Fibroblast of lung (primary cell): ENCODE results near the gene PRDM16. TPM values are rescaled to one million over a fixed set of nuclear protein-coding genes. Genes with fewer than 3 reads are reported as not detected.

Experiments
- DNase-seq, 2 donors: peaks; one replicate each; pipeline versions ENCODE4 v3.0.0 to v3.0.0-alpha.2; 2010; ENCODE audit warnings: low read depth in 2 of 2
- H2AFZ ChIP-seq: 2 replicates; pipeline ENCODE4 v1.5.1; 2012; ENCODE audit warnings: low read length, control low read depth, inconsistent platforms
- H3K27ac ChIP-seq: 2 replicates; pipeline ENCODE4 v1.5.1; 2011; ENCODE audit warnings: low read length, control low read depth; ENCODE audit not compliant: insufficient read depth
- H3K27me3 ChIP-seq: 2 replicates; pipeline ENCODE4 v1.5.1; 2011; ENCODE audit warnings: mild to moderate bottlenecking, low read length; ENCODE audit not compliant: control insufficient read depth, insufficient read depth
- H3K36me3 ChIP-seq: 2 replicates; pipeline ENCODE4 v1.5.1; 2011; ENCODE audit warnings: low read length; ENCODE audit not compliant: control insufficient read depth, insufficient read depth
- H3K4me1 ChIP-seq: 2 replicates; pipeline ENCODE4 v1.5.1; 2011; ENCODE audit warnings: low read length; ENCODE audit not compliant: control insufficient read depth, insufficient read depth; ENCODE audit errors: extremely low read depth
- H3K4me2 ChIP-seq: 2 replicates; pipeline ENCODE4 v1.5.1; 2011; ENCODE audit warnings: low read length, control low read depth; ENCODE audit not compliant: insufficient read depth; ENCODE audit errors: extremely low read depth
- H3K4me3 ChIP-seq, 4 experiments: fragments of 200-600 bp in 1 of 4; sonication (generic) in 1 of 4; replicated peaks in 1 of 4; 2 replicates each; pipeline ENCODE4 v1.5.1; 2011 to 2016; ENCODE audit warnings: low read length in 4 of 4, low read depth in 3 of 4, mild to moderate bottlenecking in 3 of 4, control low read depth in 2 of 4, inconsistent platforms in 1 of 4, mixed read lengths in 1 of 4; ENCODE audit not compliant: insufficient read depth in 1 of 4; ENCODE audit errors: control extremely low read depth in 1 of 4
- H3K79me2 ChIP-seq: 2 replicates; pipeline ENCODE4 v1.5.1; 2012; ENCODE audit warnings: mild to moderate bottlenecking, low read length, inconsistent platforms; ENCODE audit not compliant: control insufficient read depth, insufficient read depth
- H3K9ac ChIP-seq: 2 replicates; pipeline ENCODE4 v1.5.1; 2011; ENCODE audit warnings: mild to moderate bottlenecking, low read length, control low read depth; ENCODE audit not compliant: insufficient read depth
- H3K9me3 ChIP-seq: 2 replicates; pipeline ENCODE4 v1.5.1; 2012; ENCODE audit warnings: low read depth, low read length; ENCODE audit not compliant: control insufficient read depth, insufficient read depth
- H4K20me1 ChIP-seq: 2 replicates; pipeline ENCODE4 v1.5.1; 2011; ENCODE audit warnings: low read length; ENCODE audit not compliant: control insufficient read depth, insufficient read depth; ENCODE audit errors: extremely low read depth
- CTCF ChIP-seq, 2 donors: IDR thresholded peaks in 1 of 2; conservative IDR thresholded peaks in 1 of 2; 1 replicate in 1 of 2; 2 replicates in 1 of 2; pipeline ENCODE4 v1.5.1; 2011 to 2012; ENCODE audit warnings: low read length in 2 of 2, control low read depth in 1 of 2, inconsistent platforms in 1 of 2, low read depth in 1 of 2, mild to moderate bottlenecking in 1 of 2
- EZH2 ChIP-seq: IDR thresholded peaks from 2 replicates; pipeline ENCODE4 v1.5.1; 2012; ENCODE audit warnings: low read length, control low read depth, mild to moderate bottlenecking; ENCODE audit errors: missing control alignments
- polyA plus RNA-seq, 2 donors: library from polyadenylated mRNA; depleted of rRNA in 1 of 2; stranded (reverse) in 1 of 2; unstranded in 1 of 2; fragments of >200 nt; gene quantifications; 2 replicates each; pipeline ENCODE4 v1.2.1, GENCODE V29; 2011 to 2012; ENCODE audit warnings: missing spikeins in 1 of 2
- total RNA-seq: library from RNA; depleted of rRNA; stranded (reverse); fragments of >200 nt; gene quantifications from 2 replicates; pipeline ENCODE4 v1.2.1, GENCODE V29; 2014

Gene PRDM16
- total and polyA plus RNA-seq, 2 donors (not counting 1 experiment from before 2014, with no cell fraction given): 0.30 to 1.8 TPM

- Histone ChIP-seq H2AFZ (no peak overlapping the region), H3K27ac (no peak overlapping the region), H3K9me3 (no peaks in the 10 kb centered on the region), H3K9ac (no peak overlapping the region), H3K36me3 (no peaks in the 10 kb centered on the region), H3K79me2 (no peaks in the 10 kb centered on the region), H3K4me1 (no peaks in the 10 kb centered on the region), H3K27me3 (no peaks in the 10 kb centered on the region), H3K4me2 (no peak overlapping the region), H3K4me3 (no peak overlapping the region), H4K20me1 (no peaks in the 10 kb centered on the region)
- TF ChIP-seq EZH2 (no peak), CTCF (conservative IDR thresholded peaks at IDR 0.05 in 1 of 2, IDR thresholded peaks at IDR 0.05 in 1 of 2; ENCODE audit: low read depth in 1 of 2, low read length in 2 of 2) (no peak)
- DNase-seq: no peak
Observed at GRCh38 chr1:3273447-3273846, 204.4 kb downstream of the PRDM16 start.

GRCh38 chr1:3274972-3275371, 206.0 kb downstream of the PRDM16 start:
- H3K4me3 ChIP-seq: no peak overlapping the region
- DNase-seq: no peak
- H3K27me3 ChIP-seq: no peaks in the 10 kb centered on the region
- no peaks in the 10 kb centered on the region for H3K36me3 ChIP-seq
- H3K27ac ChIP-seq: no peak overlapping the region
- H2AFZ ChIP-seq: no peak overlapping the region
- no peak overlapping the region for H3K9ac ChIP-seq
- H4K20me1 ChIP-seq: no peaks in the 10 kb centered on the region
- no peaks in the 10 kb centered on the region for H3K79me2 ChIP-seq
- no peak for TF ChIP-seq EZH2
- no peak for TF ChIP-seq CTCF (conservative IDR thresholded peaks at IDR 0.05 in 1 of 2, IDR thresholded peaks at IDR 0.05 in 1 of 2; ENCODE audit: low read depth in 1 of 2, low read length in 2 of 2)
- no peaks in the 10 kb centered on the region for H3K4me1 ChIP-seq
- H3K4me2 ChIP-seq: no peak overlapping the region
- H3K9me3 ChIP-seq: no peaks in the 10 kb centered on the region

GRCh38 chr1:3275471-3276340, 206.7 kb downstream of the PRDM16 start:
- Histone ChIP-seq H3K27ac (no peak overlapping the region), H3K27me3 (no peaks in the 10 kb centered on the region), H3K4me2 (no peak overlapping the region), H3K4me3 (no peak overlapping the region), H3K79me2 (no peaks in the 10 kb centered on the region), H3K36me3 (no peaks in the 10 kb centered on the region), H3K4me1 (no peaks in the 10 kb centered on the region), H3K9me3 (no peaks in the 10 kb centered on the region), H3K9ac (no peak overlapping the region), H2AFZ (no peak overlapping the region), H4K20me1 (no peaks in the 10 kb centered on the region)
- TF ChIP-seq EZH2 (no peak), CTCF (conservative IDR thresholded peaks at IDR 0.05 in 1 of 2, IDR thresholded peaks at IDR 0.05 in 1 of 2; ENCODE audit: low read depth in 1 of 2, low read length in 2 of 2) (no peak)
- DNase-seq: peak in 1 of 2 donors; percentile 70
